ENCODE data around the gene KRTAP10-12.

KRTAP10-12 gene

GRCh38 chr21:44712203-44713028 lies 15.4 kb downstream of the KRTAP10-12 start:
- no peak for DNase-seq

GRCh38 chr21:44713130-44713529 lies 16.2 kb downstream of the KRTAP10-12 start:
- DNase-seq: no peak

GRCh38 chr21:44713846-44714245 lies 16.9 kb downstream of the KRTAP10-12 start:
- DNase-seq: no peak

- no peak for DNase-seq
Observed at GRCh38 chr21:44714905-44715304, 17.9 kb downstream of the KRTAP10-12 start.

- no peak for DNase-seq
Observed at GRCh38 chr21:44716984-44717383, 20.0 kb downstream of the KRTAP10-12 start.

GRCh38 chr21:44718093-44718492 lies 21.1 kb downstream of the KRTAP10-12 start:
- DNase-seq: no peak

- DNase-seq: no peak
Observed at GRCh38 chr21:44718571-44718970, 21.6 kb downstream of the KRTAP10-12 start.

- no peak for DNase-seq
Observed at GRCh38 chr21:44720170-44720569, 23.2 kb downstream of the KRTAP10-12 start.

GRCh38 chr21:44722731-44723130 lies 25.8 kb downstream of the KRTAP10-12 start:
- DNase-seq: no peak

- DNase-seq: no peak
Observed at GRCh38 chr21:44723177-44724131, 26.5 kb downstream of the KRTAP10-12 start.

GRCh38 chr21:44724196-44724595 lies 27.2 kb downstream of the KRTAP10-12 start:
- no peak for DNase-seq

- DNase-seq: no peak
Observed at GRCh38 chr21:44724926-44725325, 28.0 kb downstream of the KRTAP10-12 start.

GRCh38 chr21:44726826-44727225 lies 29.9 kb downstream of the KRTAP10-12 start:
- no peak for DNase-seq

- no peak for DNase-seq
Observed at GRCh38 chr21:44727321-44727720, 30.3 kb downstream of the KRTAP10-12 start.

GRCh38 chr21:44727757-44728156 lies 30.8 kb downstream of the KRTAP10-12 start:
- DNase-seq: no peak

GRCh38 chr21:44728716-44729115 lies 31.7 kb downstream of the KRTAP10-12 start:
- DNase-seq: no peak

- DNase-seq: no peak
Observed at GRCh38 chr21:44729336-44730027, 32.5 kb downstream of the KRTAP10-12 start.

- no peak for DNase-seq
Observed at GRCh38 chr21:44730028-44730395, 33.0 kb downstream of the KRTAP10-12 start.

GRCh38 chr21:44730951-44731579 lies 34.1 kb downstream of the KRTAP10-12 start:
- DNase-seq: peak in 1 of 2 donors; percentile 28

- DNase-seq: no peak
Observed at GRCh38 chr21:44732263-44732662, 35.3 kb downstream of the KRTAP10-12 start.

- no peak for DNase-seq
Observed at GRCh38 chr21:44732956-44733355, 36.0 kb downstream of the KRTAP10-12 start.

GRCh38 chr21:44734026-44734745 lies 37.2 kb downstream of the KRTAP10-12 start:
- no peak for DNase-seq
